Neuronal stem cell (in vitro differentiated cells): ENCODE data around the gene DELE1.

ENCODE experiments used
- DNase-seq: peaks from one replicate; pipeline ENCODE4 v3.0.0-alpha.2; 2013; ENCODE audit warnings: low spot score
- H2AFZ ChIP-seq: one replicate; pipeline ENCODE4 v1.6.1; 2013; ENCODE audit warnings: mild to moderate bottlenecking, low read length, inconsistent platforms
- H2AK5ac ChIP-seq: 2 replicates; pipeline ENCODE4 v1.6.1; 2013; ENCODE audit warnings: low read depth, mild to moderate bottlenecking, inconsistent platforms, low read length, moderate library complexity, mixed read lengths
- H2BK120ac ChIP-seq: 2 replicates; pipeline ENCODE4 v1.6.1; 2013; ENCODE audit warnings: low read depth, mild to moderate bottlenecking, inconsistent platforms, low read length, moderate library complexity, mixed read lengths
- H2BK12ac ChIP-seq: one replicate; pipeline ENCODE4 v1.6.1; 2013; ENCODE audit warnings: low read length, inconsistent platforms
- H2BK15ac ChIP-seq: 2 replicates; pipeline ENCODE4 v1.6.1; 2013; ENCODE audit warnings: mild to moderate bottlenecking, low read length, inconsistent platforms, mixed read lengths
- H2BK5ac ChIP-seq: one replicate; pipeline ENCODE4 v1.6.1; 2013; ENCODE audit warnings: inconsistent platforms, mild to moderate bottlenecking, low read length, moderate library complexity
- H3K14ac ChIP-seq: one replicate; pipeline ENCODE4 v1.6.1; 2013; ENCODE audit warnings: low read length, inconsistent platforms
- H3K18ac ChIP-seq: 2 replicates; pipeline ENCODE4 v1.6.1; 2013; ENCODE audit warnings: low read length, inconsistent platforms
- H3K23ac ChIP-seq: 2 replicates; pipeline ENCODE4 v1.6.1; 2013; ENCODE audit warnings: low read depth, mild to moderate bottlenecking, mixed read lengths, low read length, inconsistent platforms; ENCODE audit not compliant: poor library complexity
- H3K27ac ChIP-seq: replicated peaks from 3 replicates; pipeline ENCODE4 v1.5.1; 2013; ENCODE audit warnings: low read length, inconsistent platforms
- H3K27me3 ChIP-seq, 3 experiments: 2 replicates each; pipeline ENCODE4 v1.6.1; 2013; ENCODE audit warnings: low read length in 3 of 3, mild to moderate bottlenecking in 2 of 3, inconsistent platforms in 1 of 3, low read depth in 1 of 3, mixed read lengths in 1 of 3, moderate library complexity in 1 of 3; ENCODE audit not compliant: control insufficient read depth in 3 of 3, insufficient read depth in 3 of 3
- H3K36me3 ChIP-seq, 2 donors: replicated peaks in 1 of 2; 2 replicates each; pipeline ENCODE4 v1.6.1; 2013; ENCODE audit warnings: low read length in 2 of 2; ENCODE audit not compliant: control insufficient read depth in 2 of 2, insufficient read depth in 2 of 2
- H3K4ac ChIP-seq: 2 replicates; pipeline ENCODE4 v1.6.1; 2013; ENCODE audit warnings: inconsistent platforms, mild to moderate bottlenecking, low read length, moderate library complexity
- H3K4me1 ChIP-seq, 2 donors: 1 replicate in 1 of 2; 2 replicates in 1 of 2; pipeline ENCODE4 v1.6.1; 2013; ENCODE audit warnings: low read length in 2 of 2, low read depth in 1 of 2; ENCODE audit not compliant: control insufficient read depth in 2 of 2, insufficient read depth in 1 of 2
- H3K4me2 ChIP-seq: one replicate; pipeline ENCODE4 v1.6.1; 2013; ENCODE audit warnings: mild to moderate bottlenecking, low read length, inconsistent platforms; ENCODE audit not compliant: insufficient read depth, poor library complexity, severe bottlenecking
- H3K4me3 ChIP-seq, 2 donors: 2 replicates each; pipeline ENCODE4 v1.5.1; 2013; ENCODE audit warnings: low read length in 2 of 2, mild to moderate bottlenecking in 2 of 2, inconsistent platforms in 1 of 2, moderate library complexity in 1 of 2
- H3K79me1 ChIP-seq: one replicate; pipeline ENCODE4 v1.6.1; 2013; ENCODE audit warnings: low read depth, mild to moderate bottlenecking, inconsistent platforms, low read length, moderate library complexity
- H3K9ac ChIP-seq: one replicate; pipeline ENCODE4 v1.6.1; 2013; ENCODE audit warnings: mild to moderate bottlenecking, low read depth, low read length, inconsistent platforms; ENCODE audit not compliant: poor library complexity
- H3K9me3 ChIP-seq, 2 donors: replicated peaks in 1 of 2; 2 replicates each; pipeline versions ENCODE3 to v1.6.1; 2013; ENCODE audit warnings: low read length in 2 of 2, mild to moderate bottlenecking in 2 of 2, inconsistent platforms in 1 of 2, low read depth in 1 of 2, mixed read lengths in 1 of 2, moderate library complexity in 1 of 2; ENCODE audit not compliant: control insufficient read depth in 2 of 2, insufficient read depth in 1 of 2
- H4K8ac ChIP-seq: one replicate; pipeline ENCODE4 v1.6.1; 2013; ENCODE audit warnings: low read depth, mild to moderate bottlenecking, inconsistent platforms, low read length, moderate library complexity
- H4K91ac ChIP-seq: one replicate; pipeline ENCODE4 v1.6.1; 2013; ENCODE audit warnings: low read length, low read depth, mild to moderate bottlenecking, inconsistent platforms; ENCODE audit not compliant: poor library complexity
- WGBS, 2 donors: extraction: QIAGEN DNeasy Blood & Tissue Kit; methylation state at CpG; one replicate each; pipeline ENCODE4 v1.1.7; 2013; ENCODE audit warnings: missing lambda C conversion rate in 2 of 2, mixed read lengths in 1 of 2; ENCODE audit not compliant: insufficient read length in 2 of 2, insufficient replicate concordance in 1 of 2; ENCODE audit errors: extremely low coverage in 2 of 2; 5-methylcytosine and 5-hydroxymethylcytosine counted together

The DELE1 gene

GRCh38 chr5:141933151-141933550, 9.5 kb downstream of the DELE1 start:
- no peak overlapping the region for H4K8ac ChIP-seq
- DNase-seq, result no peak
- no peaks in the 10 kb centered on the region for H3K79me1 ChIP-seq
- H3K18ac ChIP-seq, result no peak overlapping the region
- H2AK5ac ChIP-seq, result no peak overlapping the region
- H3K4me2 ChIP-seq, result no peak overlapping the region
- no peak overlapping the region for H3K9ac ChIP-seq
- WGBS, 2 donors, result no CpG with 5 or more reads among the region's 7 CpGs
- no peak overlapping the region for H3K4me3 ChIP-seq
- H2BK120ac ChIP-seq, result no peak overlapping the region
- no peak overlapping the region for H3K14ac ChIP-seq
- H2AFZ ChIP-seq, result no peak overlapping the region
- no peaks in the 10 kb centered on the region for H3K9me3 ChIP-seq
- no peak overlapping the region for H3K23ac ChIP-seq
- H3K36me3 ChIP-seq, result peaks cover 54 to 94% of the 10 kb centered on the region in 2 donors
- H2BK15ac ChIP-seq, result no peak overlapping the region
- H2BK5ac ChIP-seq, result no peak overlapping the region
- H4K91ac ChIP-seq, result no peak overlapping the region
- H3K4ac ChIP-seq, result no peak overlapping the region
- H3K4me1 ChIP-seq, result no peaks in the 10 kb centered on the region
- H3K27ac ChIP-seq, result no peak overlapping the region
- H3K27me3 ChIP-seq, result no peaks in the 10 kb centered on the region
- no peak overlapping the region for H2BK12ac ChIP-seq

GRCh38 chr5:141934099-141934844, 10.6 kb downstream of the DELE1 start:
- H4K91ac ChIP-seq, result no peak overlapping the region
- no peak for DNase-seq
- H3K4me1 ChIP-seq, result no peaks in the 10 kb centered on the region
- no peak overlapping the region for H3K18ac ChIP-seq
- no peak overlapping the region for H2BK5ac ChIP-seq
- no peak overlapping the region for H2AFZ ChIP-seq
- H3K14ac ChIP-seq, result no peak overlapping the region
- no peak overlapping the region for H3K4me3 ChIP-seq
- no CpG with 5 or more reads among the region's 11 CpGs for WGBS, 2 donors
- no peak overlapping the region for H3K4me2 ChIP-seq
- H2BK12ac ChIP-seq, result no peak overlapping the region
- no peak overlapping the region for H4K8ac ChIP-seq
- no peak overlapping the region for H3K4ac ChIP-seq
- peak overlapping the region; percentile 65 for H3K9ac ChIP-seq
- H2AK5ac ChIP-seq, result no peak overlapping the region
- H3K27ac ChIP-seq, result no peak overlapping the region
- no peak overlapping the region for H3K23ac ChIP-seq
- no peak overlapping the region for H2BK120ac ChIP-seq
- H3K79me1 ChIP-seq, result no peaks in the 10 kb centered on the region
- no peaks in the 10 kb centered on the region for H3K27me3 ChIP-seq
- H2BK15ac ChIP-seq, result no peak overlapping the region
- peaks cover 53 to 95% of the 10 kb centered on the region in 2 donors for H3K36me3 ChIP-seq
- no peaks in the 10 kb centered on the region for H3K9me3 ChIP-seq

- Histone ChIP-seq H2BK12ac (no peak overlapping the region), H2BK5ac (no peak overlapping the region), H4K8ac (no peak overlapping the region), H2BK15ac (no peak overlapping the region), H3K18ac (no peak overlapping the region), H3K36me3 (peaks cover 47 to 95% of the 10 kb centered on the region in 2 donors), H2AK5ac (no peak overlapping the region), H3K79me1 (no peaks in the 10 kb centered on the region), H4K91ac (no peak overlapping the region), H3K9ac (no peak overlapping the region), H3K4me3 (no peak overlapping the region), H3K4ac (no peak overlapping the region), H3K14ac (no peak overlapping the region), H3K4me1 (no peaks in the 10 kb centered on the region), H3K27ac (no peak overlapping the region), H3K23ac (no peak overlapping the region), H3K27me3 (no peaks in the 10 kb centered on the region), H2AFZ (no peak overlapping the region), H2BK120ac (no peak overlapping the region), H3K9me3 (no peaks in the 10 kb centered on the region), H3K4me2 (no peak overlapping the region)
- no CpG with 5 or more reads among the region's 4 CpGs for WGBS, 2 donors
- no peak for DNase-seq
Observed at GRCh38 chr5:141935538-141935937, 11.9 kb downstream of the DELE1 start.

GRCh38 chr5:141940695-141941271, 17.1 kb downstream of the DELE1 start:
- peaks cover 5 to 6% of the 10 kb centered on the region in 2 donors for H3K4me1 ChIP-seq
- H2AFZ ChIP-seq, result no peak overlapping the region
- no peak overlapping the region for H2BK120ac ChIP-seq
- H3K4me3 ChIP-seq, result no peak overlapping the region
- no peaks in the 10 kb centered on the region for H3K9me3 ChIP-seq
- no peak overlapping the region for H3K4ac ChIP-seq
- H3K36me3 ChIP-seq, result peaks cover 24 to 54% of the 10 kb centered on the region in 2 donors
- peak overlapping the region; percentile 22 for H4K91ac ChIP-seq
- no peak overlapping the region for H3K4me2 ChIP-seq
- WGBS, 2 donors, result no CpG with 5 or more reads among the region's 6 CpGs
- H3K79me1 ChIP-seq, result no peaks in the 10 kb centered on the region
- H3K14ac ChIP-seq, result no peak overlapping the region
- no peak overlapping the region for H2AK5ac ChIP-seq
- H3K18ac ChIP-seq, result no peak overlapping the region
- no peak overlapping the region for H2BK12ac ChIP-seq
- no peak overlapping the region for H3K9ac ChIP-seq
- no peaks in the 10 kb centered on the region for H3K27me3 ChIP-seq
- no peak overlapping the region for H3K27ac ChIP-seq
- no peak overlapping the region for H2BK15ac ChIP-seq
- DNase-seq, result no peak
- no peak overlapping the region for H4K8ac ChIP-seq
- no peak overlapping the region for H2BK5ac ChIP-seq
- no peak overlapping the region for H3K23ac ChIP-seq
